Loucy (cell line): ENCODE data around the gene AVPR1B.

ENCODE experiments used
- H2AFZ ChIP-seq: fragments of 200-600 bp; sonication (generic); 2 replicates; pipeline ENCODE4 v1.6.0; 2016; ENCODE audit warnings: antibody characterized with exemption, mild to moderate bottlenecking, low read length, moderate library complexity
- H3F3A ChIP-seq: fragments of 200-600 bp; 2 replicates; pipeline ENCODE4 v1.6.0; 2016; ENCODE audit warnings: antibody characterized with exemption, low read depth, mild to moderate bottlenecking
- H3K27me3 ChIP-seq: fragments of 200-600 bp; sonication (generic); 2 replicates; pipeline ENCODE4 v1.6.1; 2014; ENCODE audit warnings: low read length, mild to moderate bottlenecking; ENCODE audit not compliant: insufficient read depth, poor library complexity, severe bottlenecking
- H3K36me3 ChIP-seq: fragments of 200-600 bp; sonication (generic); 2 replicates; pipeline ENCODE4 v1.6.1; 2016; ENCODE audit warnings: low read length; ENCODE audit not compliant: insufficient read depth
- H3K4me1 ChIP-seq: fragments of 200-600 bp; sonication (generic); 2 replicates; pipeline ENCODE4 v1.5.1; 2014; ENCODE audit warnings: low read length, mild to moderate bottlenecking; ENCODE audit not compliant: insufficient read depth, poor library complexity, severe bottlenecking
- H3K4me2 ChIP-seq: fragments of 200-600 bp; sonication (generic); 2 replicates; pipeline ENCODE4 v1.6.0; 2014; ENCODE audit warnings: antibody characterized with exemption, low read length, low read depth, mild to moderate bottlenecking; ENCODE audit not compliant: poor library complexity, severe bottlenecking
- H3K4me3 ChIP-seq: fragments of 200-600 bp; sonication (generic); 2 replicates; pipeline ENCODE4 v1.5.1; 2014; ENCODE audit warnings: low read length, mild to moderate bottlenecking, mixed read lengths; ENCODE audit not compliant: poor library complexity, severe bottlenecking
- H3K79me2 ChIP-seq: fragments of 200-600 bp; sonication (generic); 2 replicates; pipeline ENCODE4 v1.6.1; 2014; ENCODE audit warnings: low read length; ENCODE audit not compliant: insufficient read depth
- H3K9ac ChIP-seq: fragments of 200-600 bp; sonication (generic); 2 replicates; pipeline ENCODE4 v1.6.0; 2014; ENCODE audit warnings: mild to moderate bottlenecking, low read depth, low read length, moderate library complexity; ENCODE audit not compliant: poor library complexity, severe bottlenecking
- H3K9me2 ChIP-seq: fragments of 200-600 bp; sonication (generic); replicated peaks from 2 replicates; pipeline ENCODE4 v1.6.1; 2016; ENCODE audit warnings: low read depth, low read length, mixed read lengths
- H3K9me3 ChIP-seq: fragments of 200-600 bp; sonication (generic); 2 replicates; pipeline ENCODE4 v1.6.1; 2014; ENCODE audit warnings: mild to moderate bottlenecking, antibody characterized with exemption, low read length, low read depth; ENCODE audit not compliant: insufficient read depth
- H4K20me1 ChIP-seq: fragments of 200-600 bp; sonication (generic); 2 replicates; pipeline ENCODE4 v1.6.0; 2014; ENCODE audit warnings: antibody characterized with exemption, low read length, mild to moderate bottlenecking; ENCODE audit not compliant: insufficient read depth, poor library complexity, severe bottlenecking
- CTCF ChIP-seq: fragments of 200-600 bp; sonication (generic); conservative IDR thresholded peaks from 2 replicates; pipeline ENCODE4 v1.5.1; 2014; ENCODE audit warnings: mild to moderate bottlenecking, antibody characterized with exemption, low read length
- EZH2phosphoT487 ChIP-seq: fragments of 200-600 bp; IDR thresholded peaks from 2 replicates; pipeline ENCODE4 v1.6.1; 2018; ENCODE audit warnings: antibody characterized with exemption, mild to moderate bottlenecking, moderate library complexity, borderline replicate concordance

The AVPR1B gene

GRCh38 chr1:206143537-206144172, 26.5 kb upstream of the AVPR1B start:
- no peaks in the 10 kb centered on the region for H4K20me1 ChIP-seq
- no peak overlapping the region for H3K4me2 ChIP-seq
- H3F3A ChIP-seq = no peaks in the 10 kb centered on the region
- no peak for TF ChIP-seq CTCF
- no peak for TF ChIP-seq EZH2phosphoT487
- no peaks in the 10 kb centered on the region for H3K9me3 ChIP-seq
- H3K4me1 ChIP-seq = no peaks in the 10 kb centered on the region
- H3K36me3 ChIP-seq = no peaks in the 10 kb centered on the region
- no peaks in the 10 kb centered on the region for H3K9me2 ChIP-seq
- H3K27me3 ChIP-seq = no peaks in the 10 kb centered on the region
- H3K9ac ChIP-seq = no peak overlapping the region
- no peak overlapping the region for H2AFZ ChIP-seq
- H3K79me2 ChIP-seq = no peaks in the 10 kb centered on the region
- no peak overlapping the region for H3K4me3 ChIP-seq

- Histone ChIP-seq H4K20me1 (no peaks in the 10 kb centered on the region), H3K4me3 (no peak overlapping the region), H3K9ac (no peak overlapping the region), H3K9me3 (no peaks in the 10 kb centered on the region), H3K4me1 (no peaks in the 10 kb centered on the region), H3K36me3 (no peaks in the 10 kb centered on the region), H3K4me2 (no peak overlapping the region), H3K9me2 (no peaks in the 10 kb centered on the region), H3K79me2 (no peaks in the 10 kb centered on the region), H3F3A (no peaks in the 10 kb centered on the region), H3K27me3 (no peaks in the 10 kb centered on the region), H2AFZ (no peak overlapping the region)
- no peak for TF ChIP-seq EZH2phosphoT487
- TF ChIP-seq CTCF = no peak
Measured at GRCh38 chr1:206142770-206143169, 25.6 kb upstream of the AVPR1B start.

- TF ChIP-seq EZH2phosphoT487 = no peak
- Histone ChIP-seq H3K4me1 (no peaks in the 10 kb centered on the region), H3K4me2 (no peak overlapping the region), H2AFZ (no peak overlapping the region), H3K9me3 (no peaks in the 10 kb centered on the region), H4K20me1 (no peaks in the 10 kb centered on the region), H3K27me3 (no peaks in the 10 kb centered on the region), H3K79me2 (no peaks in the 10 kb centered on the region), H3K36me3 (no peaks in the 10 kb centered on the region), H3F3A (no peaks in the 10 kb centered on the region), H3K9ac (no peak overlapping the region), H3K4me3 (no peak overlapping the region), H3K9me2 (no peaks in the 10 kb centered on the region)
Measured at GRCh38 chr1:206142011-206142410, 24.8 kb upstream of the AVPR1B start.

- Histone ChIP-seq H3K9me2 (no peaks in the 10 kb centered on the region), H4K20me1 (no peaks in the 10 kb centered on the region), H3K27me3 (no peaks in the 10 kb centered on the region), H3K36me3 (no peaks in the 10 kb centered on the region), H3K4me3 (no peak overlapping the region), H3F3A (no peaks in the 10 kb centered on the region), H3K4me1 (no peaks in the 10 kb centered on the region), H2AFZ (no peak overlapping the region), H3K9ac (no peak overlapping the region), H3K9me3 (no peaks in the 10 kb centered on the region), H3K79me2 (no peaks in the 10 kb centered on the region), H3K4me2 (no peak overlapping the region)
- TF ChIP-seq EZH2phosphoT487 = no peak
- TF ChIP-seq CTCF = no peak
Measured at GRCh38 chr1:206136241-206136640, 19.1 kb upstream of the AVPR1B start.
